ENCODE data around the gene IVNS1ABP. TPM values are rescaled to one million over a fixed set of nuclear protein-coding genes. Genes with fewer than 3 reads are reported as not detected.

Gene IVNS1ABP
- polyA plus RNA-seq, 2 of the 4 experiments (the other 2 are of a cell fraction): 71.4 to 72.0 TPM

GRCh38 chr1:185315445-185316071, 1.5 kb downstream of the IVNS1ABP start:
- FAIRE-seq (no peak), ATAC-seq (peak in 1 of 2 experiments; percentile 1; a peak in 1 of 6 replicates), DNase-seq (ENCODE audit: low read depth in 1 of 2, low spot score in 1 of 2) (no peak)
- H3K4me2 ChIP-seq: peak overlapping the region; percentile 83
- H3K4me1 ChIP-seq: peaks cover 56% of the 10 kb centered on the region
- TF ChIP-seq JUN (IDR thresholded peaks at IDR 0.05) (no peak), HES2 (IDR thresholded peaks at IDR 0.05) (no peak), USF2 (IDR thresholded peaks at IDR 0.05) (no peak), FOSB (CRISPR knock-in tag; IDR thresholded peaks at IDR 0.05) (no peak), EHMT2 (IDR thresholded peaks at IDR 0.05; ENCODE audit: low read depth) (no peak), ELK1 (IDR thresholded peaks at IDR 0.05; ENCODE audit: low read depth, low read length) (no peak), POLR2A (IDR thresholded peaks at IDR 0.05; ENCODE audit: low read length) (no peak), EHF (CRISPR knock-in tag; IDR thresholded peaks at IDR 0.05) (no peak), ZNF302 (CRISPR knock-in tag; IDR thresholded peaks at IDR 0.05) (no peak), KDM5A (IDR thresholded peaks at IDR 0.05) (no peak), NR3C1 (IDR thresholded peaks at IDR 0.05) (no peak), HDAC2 (IDR thresholded peaks at IDR 0.05) (no peak)
- ChIA-PET POLR2A (interaction anchor here (1.2 to 1.8 kb wide), 2 partner anchors 168 to 365 kb away, joined by 4 to 5 read pairs; no protein-coding TSS in a partner anchor), CTCF (interaction anchor here (1.0 to 4.9 kb wide), 7 partner anchors 22 to 381 kb away, joined by 3 to 30 read pairs (median 11); no protein-coding TSS in a partner anchor)
- H3K27ac ChIP-seq: peak overlapping the region; percentile 77 to 94
- 49% methylated on average over 8 of the region's 8 CpGs for WGBS (ENCODE audit: missing lambda C conversion rate)
- H3K9me3 ChIP-seq: no peaks in the 10 kb centered on the region
- peak overlapping the region; percentile 89 for H3K4me3 ChIP-seq

- H3K4me2 ChIP-seq: peak overlapping the region; percentile 83
- WGBS (ENCODE audit: missing lambda C conversion rate): 83% methylated on average over 1 of the region's 1 CpG
- H3K27ac ChIP-seq: no peak overlapping the region
- POLR2A ChIA-PET: interaction anchor here (1.1 kb wide), 1 partner anchor 356 kb away, joined by 3 read pairs; no protein-coding TSS in a partner anchor
- H3K4me3 ChIP-seq: peak overlapping the region; percentile 89
- no peak for TF ChIP-seq FOSL2 (IDR thresholded peaks at IDR 0.05)
- no peak for TF ChIP-seq FOSL2 (CRISPR knock-in tag; IDR thresholded peaks at IDR 0.05)
- no peak for TF ChIP-seq NR3C1 (IDR thresholded peaks at IDR 0.05)
- no peak for TF ChIP-seq POLR2AphosphoS2 (conservative IDR thresholded peaks at IDR 0.05; ENCODE audit: low read length)
- TF ChIP-seq SREBF2 (IDR thresholded peaks at IDR 0.05): no peak
- TF ChIP-seq MAZ (IDR thresholded peaks at IDR 0.05; ENCODE audit: borderline replicate concordance, low read depth, low read length): no peak
- TF ChIP-seq MAFK (IDR thresholded peaks at IDR 0.05; ENCODE audit: partially characterized antibody): no peak
- CTCF ChIA-PET: interaction anchor here (0.8 kb wide), 2 partner anchors 69 to 282 kb away, joined by 3 read pairs; no protein-coding TSS in a partner anchor
- H3K4me1 ChIP-seq: peaks cover 56% of the 10 kb centered on the region
- FAIRE-seq (no peak), DNase-seq (ENCODE audit: low read depth in 1 of 2, low spot score in 1 of 2) (no peak), ATAC-seq (no peak)
- H3K9me3 ChIP-seq: no peaks in the 10 kb centered on the region
These were observed 2.6 kb downstream of the IVNS1ABP start for GRCh38 chr1:185314411-185314810.

- no peak overlapping the region for H3K27ac ChIP-seq
- H3K4me1 ChIP-seq: peaks cover 42% of the 10 kb centered on the region
- peak overlapping the region; percentile 83 for H3K4me2 ChIP-seq
- TF ChIP-seq PBX3 (IDR thresholded peaks at IDR 0.05) (no peak), POLR2AphosphoS2 (conservative IDR thresholded peaks at IDR 0.05; ENCODE audit: low read length) (no peak), SMC3 (IDR thresholded peaks at IDR 0.05) (no peak), HEYL (CRISPR knock-in tag; IDR thresholded peaks at IDR 0.05) (no peak), KDM5A (IDR thresholded peaks at IDR 0.05) (no peak), EHMT2 (IDR thresholded peaks at IDR 0.05; ENCODE audit: low read depth) (no peak), NR3C1 (IDR thresholded peaks at IDR 0.05) (no peak)
- CTCF ChIA-PET: no interaction called here
- DNase-seq (ENCODE audit: low read depth in 1 of 2, low spot score in 1 of 2) (no peak), ATAC-seq (no peak), FAIRE-seq (no peak)
- H3K9me3 ChIP-seq: no peaks in the 10 kb centered on the region
- POLR2A ChIA-PET: no interaction called here
- no peak overlapping the region for H3K4me3 ChIP-seq
- WGBS (ENCODE audit: missing lambda C conversion rate): 87% methylated on average over 4 of the region's 4 CpGs
These were observed 4.5 kb downstream of the IVNS1ABP start for GRCh38 chr1:185312361-185313138.
